NCI-H2196 (cell line): ENCODE measurements around the gene ITGB8.
"Not testable (repeated sequence)": the region's sequence is repeated elsewhere in the genome, so short reads cannot be mapped to it uniquely, and the experiment has no call there.

Experiments used
- DNase-seq: peaks from one replicate; lab custom pipeline; 2025; ENCODE audit not compliant: unreplicated experiment; lab: John Stamatoyannopoulos, UW

ITGB8 gene

DNA sequence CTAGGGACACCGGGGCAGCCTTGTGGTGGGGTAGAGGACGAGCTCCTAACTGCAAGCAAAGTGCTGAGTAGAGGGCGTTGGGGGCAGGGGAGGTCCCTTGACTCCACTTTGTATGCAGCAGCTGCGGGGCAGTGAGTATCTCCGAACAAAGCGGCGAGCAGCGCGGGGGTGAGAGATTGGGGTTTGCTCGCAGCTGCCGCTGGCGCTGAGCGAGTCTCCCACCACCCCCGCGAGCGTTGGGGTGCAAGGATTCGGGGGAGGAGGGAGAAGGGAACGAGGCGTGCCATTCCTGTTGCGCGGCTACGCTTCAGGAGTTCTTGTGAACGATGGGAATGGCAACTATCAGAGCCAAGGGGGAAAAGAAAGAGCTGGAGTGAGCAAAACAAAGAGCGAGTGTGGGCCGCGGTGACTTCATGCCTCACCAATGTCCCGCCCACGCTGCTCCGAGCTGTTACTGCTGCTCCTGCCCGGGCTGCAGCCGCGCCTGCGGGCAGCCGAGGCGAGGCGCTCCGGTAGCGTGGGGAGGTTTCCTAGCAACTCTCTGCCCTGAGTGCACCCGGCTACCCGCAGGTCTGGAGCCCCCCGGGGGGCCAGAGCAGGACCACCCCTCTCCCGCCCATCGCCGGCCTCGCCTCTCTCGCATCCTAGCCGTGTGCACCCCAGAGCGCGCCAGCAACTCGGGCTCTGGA is at the start of gene ITGB8:
Gene ITGB8, plus strand, starts transcription at position 662 of the 689 bp plus-strand sequence. CDS start 907 bp downstream, outside the sequence.
- peak; percentile 69 for DNase-seq

DNA sequence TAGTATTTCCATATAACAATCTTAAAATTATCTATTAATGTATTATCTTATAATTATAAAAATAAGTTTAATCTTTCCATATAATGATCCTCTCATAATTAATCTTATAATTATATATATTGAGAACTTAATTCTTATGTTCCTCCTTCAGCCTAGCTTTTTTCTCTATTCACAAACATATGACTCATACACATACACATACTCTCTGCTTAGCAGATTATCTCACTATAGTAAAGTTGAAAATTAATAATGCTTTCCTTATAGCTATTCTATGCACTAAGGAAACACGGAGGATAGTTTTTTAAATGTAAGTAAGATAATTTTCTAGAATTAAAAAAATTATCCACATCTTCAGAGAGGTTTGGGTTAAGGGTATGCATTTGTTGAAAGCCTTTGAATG is 47.7 kb upstream of the ITGB8 start:
- no peak for DNase-seq

DNA sequence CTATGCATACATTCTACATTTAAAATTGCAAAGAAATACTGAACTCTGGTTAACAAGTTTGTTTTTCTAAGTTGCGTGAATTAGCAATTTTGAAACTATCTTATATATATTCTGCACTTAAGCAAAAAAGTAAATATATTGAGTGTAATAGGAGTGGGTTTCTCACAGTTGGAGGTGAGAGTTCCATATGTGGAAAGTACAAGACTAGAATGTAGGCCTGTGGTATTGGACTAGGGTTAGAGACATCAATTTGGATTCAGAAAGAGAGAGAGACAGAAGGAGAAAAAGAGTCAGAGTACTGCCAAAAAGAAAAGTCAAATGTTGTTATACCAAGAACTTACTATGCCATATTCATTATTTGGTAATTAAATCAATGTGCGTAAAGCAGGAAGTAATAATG is 47.3 kb upstream of the ITGB8 start:
- no peak for DNase-seq

GRCh38 chr7:20284003-20284770 is 46.5 kb upstream of the ITGB8 start:
- DNase-seq = no peak

DNA sequence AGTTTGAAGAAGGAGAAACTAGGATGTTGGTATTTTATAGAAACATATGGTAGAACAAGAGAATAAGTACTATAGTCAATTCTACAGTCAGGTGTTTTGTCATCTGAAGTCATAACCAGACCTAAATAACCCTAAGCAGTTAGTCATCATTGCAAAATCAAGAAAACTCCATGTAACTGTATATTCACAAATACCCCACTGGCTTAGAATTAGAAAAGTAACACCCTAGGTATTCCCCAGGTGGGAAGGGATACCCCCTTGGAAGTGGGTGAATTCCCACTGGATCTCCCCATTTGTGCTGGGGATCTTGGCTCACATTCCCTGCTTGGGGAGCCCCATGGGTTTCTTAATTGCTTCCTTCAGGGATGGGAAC is 45.9 kb upstream of the ITGB8 start:
- DNase-seq = no peak

DNA sequence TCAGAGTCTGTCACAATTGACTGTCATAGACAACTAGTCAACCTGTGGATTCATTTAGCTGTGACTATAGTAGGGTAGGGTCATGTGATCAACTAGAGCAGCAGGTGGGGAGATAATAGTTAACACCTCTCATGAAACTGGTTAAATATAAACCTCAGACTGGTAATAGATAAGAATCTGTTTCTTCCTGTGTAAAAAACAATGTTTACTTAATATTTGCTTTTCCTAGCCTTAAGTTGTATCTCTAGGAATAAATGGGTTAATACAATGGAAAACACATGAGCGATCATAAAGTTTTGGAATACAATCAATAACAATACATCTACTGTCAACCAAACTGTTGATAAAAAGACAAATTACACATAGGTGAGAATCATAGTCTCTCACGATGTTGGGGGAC is 43.4 kb upstream of the ITGB8 start:
- DNase-seq = no peak

- DNase-seq = no peak
These were observed 42.7 kb upstream of the ITGB8 start for GRCh38 chr7:20288036-20288435.

DNA sequence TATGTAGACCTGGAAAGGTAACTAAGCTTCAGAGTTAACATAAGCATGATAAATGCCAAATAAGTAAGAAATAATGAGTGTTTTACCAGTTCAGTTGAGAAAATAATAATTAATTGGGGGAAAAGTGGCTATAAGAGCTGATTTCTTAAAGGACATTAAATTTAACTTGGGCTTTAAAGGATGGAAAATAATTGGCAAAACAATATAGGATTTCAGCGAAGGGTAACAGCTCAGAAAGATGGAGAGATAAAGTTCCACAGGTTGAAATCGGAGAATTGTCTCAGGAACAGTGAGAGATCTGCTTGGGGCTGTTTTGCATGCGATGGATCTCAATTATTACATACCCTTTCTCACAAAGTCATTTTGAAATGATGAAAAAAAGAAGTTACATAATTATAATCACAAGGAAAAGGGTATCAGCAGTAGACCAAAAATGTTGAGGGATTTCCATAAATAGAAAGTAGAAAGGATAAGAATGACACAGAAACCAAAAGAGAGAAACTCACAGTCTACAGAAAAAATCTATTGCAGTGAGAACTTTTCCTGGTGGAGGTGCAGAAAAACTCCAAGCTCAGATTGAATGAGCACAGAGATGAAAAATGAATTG is 40.1 kb upstream of the ITGB8 start:
- DNase-seq = no peak

DNA sequence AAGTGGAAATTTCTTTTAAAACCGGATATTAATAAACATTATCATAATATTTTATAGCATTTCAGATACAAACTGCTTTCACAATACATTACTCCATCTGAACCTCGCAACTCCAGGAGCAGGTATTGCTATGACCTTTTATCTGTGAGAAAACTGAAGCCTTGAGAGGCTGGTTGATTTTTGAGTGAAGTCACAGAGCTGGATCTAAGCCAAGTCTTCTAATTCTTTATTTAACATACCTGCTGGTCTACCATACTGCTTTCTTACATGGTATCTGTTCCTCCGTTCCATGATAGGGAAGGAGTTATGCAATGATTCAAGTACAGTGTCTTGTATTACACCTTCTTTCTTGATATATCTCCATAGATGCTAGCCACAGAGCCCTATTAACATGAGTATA is 37.4 kb upstream of the ITGB8 start:
- no peak for DNase-seq

DNA sequence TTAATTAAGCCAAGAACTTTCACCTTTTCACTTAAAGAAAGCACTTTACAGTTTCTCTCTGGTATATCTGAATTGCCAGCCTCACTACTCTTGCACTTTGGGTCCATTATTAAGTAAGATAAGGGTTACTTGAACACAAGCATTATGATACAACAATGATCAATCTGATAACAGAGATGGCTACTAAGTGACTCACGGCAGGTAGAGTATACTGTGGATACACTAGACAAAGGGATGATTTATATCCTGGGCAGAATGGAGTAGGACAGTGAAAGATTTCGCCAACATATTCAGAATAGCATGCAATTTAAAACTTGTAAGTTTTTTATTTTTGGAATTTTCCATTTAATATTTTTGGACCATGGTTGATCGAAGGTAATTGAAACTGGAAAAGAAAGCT is 34.3 kb upstream of the ITGB8 start:
- DNase-seq = no peak

GRCh38 chr7:20296901-20297300 is 33.8 kb upstream of the ITGB8 start:
- DNase-seq = no peak

- DNase-seq = no peak
These were observed 32.2 kb upstream of the ITGB8 start for GRCh38 chr7:20298486-20298901.

DNA sequence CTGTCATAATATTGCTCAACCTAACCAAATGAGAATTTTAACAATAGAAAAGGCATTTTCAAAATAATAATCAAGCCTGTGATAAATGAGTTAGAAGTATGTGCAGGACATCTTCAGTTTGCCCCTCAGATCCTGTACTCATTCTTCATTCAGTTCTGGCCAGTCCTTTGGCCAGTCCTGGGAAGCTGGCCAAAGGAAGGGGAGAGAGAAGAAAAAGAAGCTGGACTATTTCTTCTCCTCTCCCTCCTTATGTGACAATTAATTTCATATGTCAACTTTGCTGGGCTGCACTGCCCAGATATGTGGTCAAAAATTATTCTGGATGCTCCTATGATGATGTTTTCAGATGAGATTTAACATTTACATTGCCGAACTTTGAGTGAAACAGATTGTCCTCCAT is 31.6 kb upstream of the ITGB8 start:
- no peak for DNase-seq

GRCh38 chr7:20299647-20300312 is 30.9 kb upstream of the ITGB8 start:
- no peak for DNase-seq

DNA sequence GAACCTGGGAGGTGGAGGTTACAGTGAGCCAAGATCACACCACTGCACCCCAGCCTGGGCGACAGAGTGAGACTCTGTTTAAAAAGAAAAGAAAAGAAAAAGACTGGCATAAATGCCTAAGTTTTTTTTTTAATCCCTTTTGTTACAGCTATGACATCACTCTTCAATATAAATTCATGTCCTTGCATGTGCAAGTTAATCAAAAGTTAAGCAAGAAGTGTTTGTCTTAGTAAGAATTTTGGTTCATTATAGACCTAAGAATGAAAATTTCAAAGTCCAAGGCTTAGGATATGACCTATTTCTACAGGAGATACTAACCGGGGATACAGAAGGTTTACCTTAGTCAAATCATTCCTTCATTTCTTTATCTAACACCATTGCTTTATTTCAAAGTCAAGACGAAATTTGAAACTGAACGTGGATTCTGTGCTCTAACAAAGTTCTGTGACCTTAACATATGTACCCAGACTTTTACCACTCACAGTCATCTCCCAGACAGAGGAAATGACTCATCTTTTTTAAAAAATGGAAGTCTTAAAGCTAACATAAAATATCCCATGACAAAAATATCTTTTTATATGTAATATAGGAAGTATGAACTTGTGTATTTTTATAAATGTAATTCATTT is 29.3 kb upstream of the ITGB8 start:
- no peak for DNase-seq

DNA sequence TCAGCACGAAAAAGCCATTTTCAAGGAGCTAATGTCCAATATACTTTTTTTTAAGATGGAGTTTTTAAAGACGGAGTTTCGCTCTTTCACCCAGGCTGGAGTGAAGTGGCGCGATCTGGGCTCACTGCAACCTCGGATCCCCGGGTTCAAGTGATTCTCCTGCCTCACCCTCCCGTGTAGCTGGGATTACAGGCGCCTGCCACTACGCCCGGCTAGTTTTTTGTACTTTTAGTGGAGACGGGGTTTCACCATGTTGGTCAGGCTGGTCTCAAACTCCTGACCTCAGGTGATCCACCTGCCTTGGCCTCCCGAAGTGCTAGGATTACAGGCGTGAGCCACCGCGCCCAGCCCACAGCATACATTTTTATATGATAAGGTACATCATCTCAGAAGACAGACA is 28.4 kb upstream of the ITGB8 start:
- not testable (repeated sequence) for DNase-seq

GRCh38 chr7:20302891-20303290 is 27.8 kb upstream of the ITGB8 start:
- no peak for DNase-seq

DNA sequence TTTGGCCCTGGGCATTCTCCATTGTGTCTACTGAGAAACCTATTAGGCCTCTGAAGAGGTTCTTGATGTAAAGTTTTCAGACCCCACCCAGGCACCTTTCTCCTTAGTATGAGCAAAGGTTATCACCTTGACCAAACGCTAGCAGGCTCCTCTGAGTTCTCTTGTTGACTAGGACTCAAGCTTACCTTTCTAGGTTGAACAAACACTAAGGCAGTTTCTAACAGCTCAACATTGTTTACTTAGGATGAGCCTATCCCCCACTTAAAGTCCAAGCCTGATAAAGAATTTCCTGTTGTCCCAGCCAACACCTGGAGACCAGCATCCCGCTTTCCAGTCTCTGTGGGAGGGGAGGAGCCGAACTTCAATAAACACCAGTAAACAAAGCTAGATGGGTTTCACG is 26.3 kb upstream of the ITGB8 start:
- DNase-seq = peak; percentile 36

- DNase-seq = no peak
These were observed 25.0 kb upstream of the ITGB8 start for GRCh38 chr7:20305726-20306125.

DNA sequence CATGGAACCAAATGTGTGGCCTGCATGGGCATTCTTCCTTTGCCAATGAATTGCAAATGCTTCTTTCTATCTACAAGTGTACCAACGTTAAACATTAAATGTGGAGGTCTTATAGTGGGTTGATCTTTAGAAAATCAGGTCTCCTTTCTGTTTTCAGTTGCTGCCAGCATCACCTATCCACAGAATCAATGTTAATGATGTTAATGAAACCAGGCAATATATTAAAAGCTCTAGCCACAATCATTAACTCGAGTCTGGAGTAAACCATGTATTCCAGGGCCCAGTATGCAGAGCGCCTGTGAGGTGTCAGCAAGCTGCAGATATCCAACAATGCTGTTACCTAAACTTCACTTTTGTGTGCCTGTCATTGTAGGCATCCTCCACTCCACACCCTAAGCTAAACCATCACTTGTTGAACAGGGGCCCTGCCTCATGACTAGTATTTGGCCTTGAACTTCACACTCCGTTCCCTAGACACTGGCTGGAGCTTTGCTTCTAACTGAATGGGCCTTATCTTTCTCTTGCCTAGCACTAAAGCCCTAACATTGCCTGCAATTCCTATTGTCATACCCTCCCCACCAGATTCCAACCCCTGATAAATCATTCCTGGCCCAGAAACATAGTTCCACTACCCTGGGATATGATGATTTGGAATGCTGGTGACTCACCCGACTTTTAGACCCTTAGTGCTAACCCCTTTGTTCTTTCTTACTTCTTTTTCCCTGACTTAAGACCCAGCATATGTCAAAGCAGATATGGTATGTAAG is 24.3 kb upstream of the ITGB8 start:
- no peak for DNase-seq

GRCh38 chr7:20307119-20307518 is 23.6 kb upstream of the ITGB8 start:
- peak; percentile 45 for DNase-seq
